GM12892 (cell line): ENCODE data around the gene GPR146.

Source experiments
- POLR2A ChIP-seq: IDR thresholded peaks from 2 replicates; pipeline ENCODE4 v1.6.1; 2011; ENCODE audit warnings: low read depth, low read length, control low read depth
- POLR2AphosphoS5 ChIP-seq: IDR thresholded peaks from 2 replicates; pipeline ENCODE4 v1.6.1; 2011; ENCODE audit warnings: low read depth, low read length, control low read depth
- TAF1 ChIP-seq: IDR thresholded peaks from 2 replicates; pipeline ENCODE4 v1.6.1; 2011; ENCODE audit warnings: low read depth, mild to moderate bottlenecking, control low read depth, low read length, borderline replicate concordance

GRCh38 chr7:1015196-1016121 lies 28.9 kb upstream of the GPR146 start:
- TF ChIP-seq POLR2AphosphoS5 (no peak), TAF1 (no peak), POLR2A (no peak; the same call in 1 of the 2 replicates)
